Measurements from ENCODE around the gene SLC28A2.

The SLC28A2 gene, protein sequence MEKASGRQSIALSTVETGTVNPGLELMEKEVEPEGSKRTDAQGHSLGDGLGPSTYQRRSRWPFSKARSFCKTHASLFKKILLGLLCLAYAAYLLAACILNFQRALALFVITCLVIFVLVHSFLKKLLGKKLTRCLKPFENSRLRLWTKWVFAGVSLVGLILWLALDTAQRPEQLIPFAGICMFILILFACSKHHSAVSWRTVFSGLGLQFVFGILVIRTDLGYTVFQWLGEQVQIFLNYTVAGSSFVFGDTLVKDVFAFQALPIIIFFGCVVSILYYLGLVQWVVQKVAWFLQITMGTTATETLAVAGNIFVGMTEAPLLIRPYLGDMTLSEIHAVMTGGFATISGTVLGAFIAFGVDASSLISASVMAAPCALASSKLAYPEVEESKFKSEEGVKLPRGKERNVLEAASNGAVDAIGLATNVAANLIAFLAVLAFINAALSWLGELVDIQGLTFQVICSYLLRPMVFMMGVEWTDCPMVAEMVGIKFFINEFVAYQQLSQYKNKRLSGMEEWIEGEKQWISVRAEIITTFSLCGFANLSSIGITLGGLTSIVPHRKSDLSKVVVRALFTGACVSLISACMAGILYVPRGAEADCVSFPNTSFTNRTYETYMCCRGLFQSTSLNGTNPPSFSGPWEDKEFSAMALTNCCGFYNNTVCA

DNA sequence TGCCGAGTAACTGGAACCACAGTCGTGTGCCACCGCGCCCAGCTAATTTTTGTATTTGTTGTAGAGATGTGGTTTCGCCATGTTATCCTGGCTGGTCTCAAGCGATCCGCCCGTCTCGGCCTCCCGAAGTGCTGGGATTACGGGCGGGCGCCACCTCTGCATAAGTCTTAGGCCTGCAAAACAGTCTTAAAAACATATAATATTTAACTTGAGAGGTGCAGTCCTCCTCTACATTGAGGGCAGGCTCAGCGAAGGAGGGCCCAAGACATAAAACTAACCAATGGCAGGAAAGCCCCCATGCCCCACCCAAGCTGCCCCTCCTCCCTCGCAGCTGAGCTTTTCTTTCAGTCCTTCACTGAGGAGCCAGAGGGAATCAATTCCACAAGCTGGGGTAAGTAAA is at the start of gene SLC28A2:
Gene SLC28A2, plus strand, starts transcription at position 347 of the 400 bp plus-strand sequence. CDS start 982 bp downstream, outside the sequence.
- Mint-ChIP-seq H3K4me3 (no peak within 1 kb of the TSS), H3K27ac (no peak within 1 kb of the TSS), H3K9me3 (no peaks in the 10 kb centered on the region), H3K27me3 (peaks cover 3% of the 10 kb centered on the region), H3K4me1 (no peaks in the 10 kb centered on the region), H3K36me3 (no peaks in the 10 kb centered on the region)
- CTCF ChIA-PET = no interaction called here
- no peak for DNase-seq

DNA sequence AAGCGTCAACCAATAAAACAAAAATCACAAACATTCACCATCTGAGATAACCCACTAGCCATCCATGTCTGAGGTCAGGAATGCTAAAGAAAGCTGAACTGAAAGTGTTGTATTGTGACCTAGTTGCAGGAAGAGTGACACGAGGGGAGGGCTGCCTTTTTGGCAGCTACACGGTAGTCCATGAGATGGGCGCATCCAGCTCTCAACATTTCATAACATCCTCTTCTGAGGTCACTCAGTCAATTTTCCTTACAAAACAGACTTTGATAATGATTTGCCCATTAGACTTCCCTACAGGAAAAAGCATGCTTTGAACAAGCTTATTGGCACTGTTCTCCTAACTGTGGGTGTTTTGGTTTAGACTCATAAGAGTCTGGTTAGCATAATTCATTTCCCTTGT is 48.9 kb upstream of the SLC28A2 start:
- Mint-ChIP-seq H3K9me3 (no peaks in the 10 kb centered on the region), H3K27ac (no peak overlapping the region), H3K4me1 (peaks cover 11% of the 10 kb centered on the region), H3K4me3 (no peak overlapping the region), H3K36me3 (no peaks in the 10 kb centered on the region), H3K27me3 (peaks cover 32% of the 10 kb centered on the region)
- CTCF ChIA-PET = interaction anchor here (0.7 to 11.1 kb wide), 7 partner anchors 26 to 255 kb away, joined by 3 to 151 read pairs (median 3); no protein-coding TSS in a partner anchor
- DNase-seq = no peak

DNA sequence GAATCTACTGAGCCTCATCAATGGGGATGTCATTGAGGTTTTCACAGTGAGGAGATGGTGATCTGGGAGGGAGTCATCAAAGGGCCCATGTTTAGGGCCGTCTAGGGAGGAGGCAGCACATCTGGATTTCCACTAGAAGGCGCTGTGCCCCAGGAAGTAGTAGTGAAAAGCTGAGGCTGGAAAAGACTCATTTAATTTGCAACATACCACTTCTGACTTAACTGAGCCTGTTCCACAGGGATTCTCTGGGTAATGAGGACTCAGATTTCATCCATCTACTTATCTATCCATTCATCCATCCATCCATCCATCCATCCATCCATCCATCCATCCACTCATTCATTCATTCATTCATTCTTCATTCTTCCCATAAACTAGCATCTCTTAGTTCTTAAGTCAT is 46.8 kb upstream of the SLC28A2 start:
- CTCF ChIA-PET = interaction anchor here (0.6 to 11.1 kb wide), 18 partner anchors 9 to 409 kb away, joined by 3 to 151 read pairs (median 5); a partner anchor contains a TSS
- Mint-ChIP-seq H3K4me3 (no peak overlapping the region), H3K4me1 (peaks cover 7% of the 10 kb centered on the region), H3K9me3 (no peaks in the 10 kb centered on the region), H3K36me3 (no peaks in the 10 kb centered on the region), H3K27me3 (peaks cover 32% of the 10 kb centered on the region), H3K27ac (no peak overlapping the region)
- peak; percentile 76 for DNase-seq

- Mint-ChIP-seq H3K27me3 (peaks cover 12% of the 10 kb centered on the region), H3K4me3 (no peak overlapping the region), H3K9me3 (no peaks in the 10 kb centered on the region), H3K27ac (no peak overlapping the region), H3K4me1 (no peaks in the 10 kb centered on the region), H3K36me3 (no peaks in the 10 kb centered on the region)
- CTCF ChIA-PET = interaction anchor here (1.2 to 1.7 kb wide), 4 partner anchors 8 to 188 kb away, joined by 3 to 5 read pairs (median 4); no protein-coding TSS in a partner anchor
- DNase-seq = no peak
Measured at GRCh38 chr15:45212493-45212892, 39.5 kb upstream of the SLC28A2 start.

DNA sequence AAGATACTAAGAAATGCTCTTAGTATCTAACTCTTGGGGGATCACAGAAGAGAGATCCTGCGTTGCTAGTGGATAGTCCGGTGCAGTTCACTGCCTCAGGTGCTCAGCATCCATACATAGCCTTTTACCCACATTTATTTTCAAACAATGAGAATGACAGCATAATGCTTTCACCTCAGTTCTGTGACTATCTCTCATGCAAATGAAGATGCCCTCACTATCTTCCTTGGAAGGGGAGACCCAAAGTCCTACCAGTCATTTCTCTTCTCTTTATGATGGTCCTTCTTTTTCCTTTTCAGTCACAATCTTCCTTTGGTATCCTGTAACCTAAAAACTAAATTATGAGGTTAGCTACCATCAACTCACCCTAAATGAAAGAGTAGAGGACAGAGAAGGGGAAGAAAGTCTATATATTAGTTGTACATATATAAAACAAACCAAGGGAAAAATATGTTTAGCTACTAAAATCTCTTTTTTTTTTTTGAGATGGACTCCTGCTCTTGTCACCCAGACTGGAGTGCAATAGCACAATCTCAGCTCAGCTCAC is 30.9 kb upstream of the SLC28A2 start:
- Mint-ChIP-seq H3K4me1 (no peaks in the 10 kb centered on the region), H3K36me3 (no peaks in the 10 kb centered on the region), H3K27me3 (peaks cover 22% of the 10 kb centered on the region), H3K27ac (no peak overlapping the region), H3K4me3 (no peak overlapping the region), H3K9me3 (no peaks in the 10 kb centered on the region)
- CTCF ChIA-PET = no interaction called here
- DNase-seq = no peak

GRCh38 chr15:45221967-45222366 is 30.1 kb upstream of the SLC28A2 start:
- CTCF ChIA-PET = no interaction called here
- no peak for DNase-seq
- Mint-ChIP-seq H3K4me1 (no peaks in the 10 kb centered on the region), H3K36me3 (no peaks in the 10 kb centered on the region), H3K27ac (no peak overlapping the region), H3K27me3 (peaks cover 22% of the 10 kb centered on the region), H3K4me3 (no peak overlapping the region), H3K9me3 (no peaks in the 10 kb centered on the region)

- Mint-ChIP-seq H3K9me3 (no peaks in the 10 kb centered on the region), H3K27me3 (peaks cover 22% of the 10 kb centered on the region), H3K4me3 (no peak overlapping the region), H3K27ac (no peak overlapping the region), H3K36me3 (no peaks in the 10 kb centered on the region), H3K4me1 (no peaks in the 10 kb centered on the region)
- DNase-seq = no peak
- CTCF ChIA-PET = no interaction called here
Measured at GRCh38 chr15:45224621-45225217, 27.3 kb upstream of the SLC28A2 start.

GRCh38 chr15:45225506-45226273 is 26.3 kb upstream of the SLC28A2 start:
- Mint-ChIP-seq H3K36me3 (no peaks in the 10 kb centered on the region), H3K4me3 (no peak overlapping the region), H3K27me3 (peaks cover 17% of the 10 kb centered on the region), H3K9me3 (no peaks in the 10 kb centered on the region), H3K4me1 (no peaks in the 10 kb centered on the region), H3K27ac (no peak overlapping the region)
- CTCF ChIA-PET = no interaction called here
- DNase-seq = peak; percentile 25

- Mint-ChIP-seq H3K4me1 (no peaks in the 10 kb centered on the region), H3K27ac (no peak overlapping the region), H3K4me3 (no peak overlapping the region), H3K36me3 (no peaks in the 10 kb centered on the region), H3K27me3 (peaks cover 8% of the 10 kb centered on the region), H3K9me3 (no peaks in the 10 kb centered on the region)
- DNase-seq = no peak
- CTCF ChIA-PET = no interaction called here
Measured at GRCh38 chr15:45228931-45229330, 23.1 kb upstream of the SLC28A2 start.

GRCh38 chr15:45230245-45230965 is 21.6 kb upstream of the SLC28A2 start:
- DNase-seq = no peak

GRCh38 chr15:45231132-45231531 is 20.9 kb upstream of the SLC28A2 start:
- H3K9me3 Mint-ChIP-seq = peaks cover 10% of the 10 kb centered on the region
- peaks cover 10% of the 10 kb centered on the region for H3K27me3 Mint-ChIP-seq
- no peak for DNase-seq
- H3K27ac Mint-ChIP-seq = no peak overlapping the region
- H3K4me3 Mint-ChIP-seq = no peak overlapping the region
- no peaks in the 10 kb centered on the region for H3K4me1 Mint-ChIP-seq
- no peaks in the 10 kb centered on the region for H3K36me3 Mint-ChIP-seq
- CTCF ChIA-PET = interaction anchor here (1.3 to 1.6 kb wide), 2 partner anchors 23 to 169 kb away, joined by 4 read pairs; no protein-coding TSS in a partner anchor

More at GRCh38 chr15:45230245-45230965, 21.6 kb upstream of the SLC28A2 start:
- Mint-ChIP-seq H3K36me3 (no peaks in the 10 kb centered on the region), H3K4me3 (no peak overlapping the region), H3K4me1 (no peaks in the 10 kb centered on the region), H3K27ac (no peak overlapping the region), H3K27me3 (peaks cover 10% of the 10 kb centered on the region), H3K9me3 (peaks cover 9% of the 10 kb centered on the region)
- CTCF ChIA-PET = interaction anchor here (1.6 kb wide), 1 partner anchor 169 kb away, joined by 4 read pairs; no protein-coding TSS in a partner anchor

DNA sequence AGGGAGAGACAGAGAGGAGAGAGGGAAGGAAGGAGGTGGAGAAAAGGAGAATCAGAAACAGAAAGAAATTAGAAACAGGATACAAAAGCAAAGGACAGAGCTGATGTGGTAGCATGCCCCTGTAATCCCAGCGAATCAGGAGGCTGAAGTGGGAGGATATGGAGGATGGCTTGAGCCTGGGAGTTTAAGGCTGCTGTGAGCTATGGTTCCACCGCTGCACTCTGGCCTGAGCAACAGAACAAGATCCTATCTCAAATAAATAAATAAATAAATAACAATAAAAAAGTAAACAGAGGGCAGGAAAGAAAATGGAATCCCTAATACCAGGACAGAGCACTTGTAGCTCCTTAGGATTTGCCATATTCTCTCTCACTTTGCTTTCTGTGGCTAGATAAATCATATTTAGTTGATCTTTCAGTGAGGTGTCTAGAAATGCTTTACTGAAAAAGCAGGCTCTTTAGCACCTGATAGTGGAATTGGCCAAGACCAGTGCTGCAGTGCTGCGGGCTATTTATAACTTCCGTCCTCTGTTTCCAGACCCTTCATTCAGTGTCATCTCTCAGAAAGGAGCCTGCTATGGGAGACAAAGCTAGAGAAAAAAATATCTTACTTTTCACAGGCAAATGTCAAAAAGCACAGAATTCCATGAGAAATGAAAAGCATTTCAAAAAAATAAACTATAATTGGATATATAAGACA is 20.0 kb upstream of the SLC28A2 start:
- DNase-seq = no peak
- H3K36me3 Mint-ChIP-seq = no peaks in the 10 kb centered on the region
- no peak overlapping the region for H3K4me3 Mint-ChIP-seq
- H3K9me3 Mint-ChIP-seq = peaks cover 17% of the 10 kb centered on the region
- no peaks in the 10 kb centered on the region for H3K4me1 Mint-ChIP-seq
- H3K27ac Mint-ChIP-seq = no peak overlapping the region
- H3K27me3 Mint-ChIP-seq = peaks cover 10% of the 10 kb centered on the region
- CTCF ChIA-PET = interaction anchor here (0.9 to 1.6 kb wide), 3 partner anchors 24 to 168 kb away, joined by 3 to 4 read pairs (median 4); no protein-coding TSS in a partner anchor
